Measurements from ENCODE around the gene MID1.

- TF ChIP-seq POLR2A (IDR thresholded peaks at IDR 0.05), result no peak
- no peak for TF ChIP-seq CTCF (IDR thresholded peaks at IDR 0.05)
These were observed 219.1 kb downstream of the MID1 start for GRCh38 chrX:10401239-10401638.

Measured in Peyer's patch (tissue), 4 donors.